GM23338 (cell line): ENCODE results near the gene DYSF. TPM values are rescaled to one million over a fixed set of nuclear protein-coding genes. Genes with fewer than 3 reads are reported as not detected.

ENCODE experiments used
- ATAC-seq: fragments of 200-7000 bp; cut with Tn5 transposase; 3 replicates; pipeline ENCODE4 v1.9.1; 2020
- DNase-seq: peaks from one replicate; pipeline ENCODE4 v3.0.0-alpha.2; 2015; ENCODE audit warnings: low spot score
- H2AFZ ChIP-seq: fragments of 200-600 bp; sonication (generic); 2 replicates; pipeline ENCODE4 v1.8.0; 2016; ENCODE audit warnings: antibody characterized with exemption, mild to moderate bottlenecking, moderate library complexity
- H3F3A ChIP-seq: fragments of 200-600 bp; sonication (generic); replicated peaks from 2 replicates; pipeline ENCODE4 v1.8.0; 2017; ENCODE audit warnings: antibody characterized with exemption, mixed run types, low read depth
- H3K27ac ChIP-seq: fragments of 200-600 bp; sonication (generic); 2 replicates; pipeline ENCODE4 v1.6.1; 2016; ENCODE audit warnings: low read depth
- H3K27me3 ChIP-seq: fragments of 200-600 bp; sonication (generic); 2 replicates; pipeline ENCODE4 v1.8.0; 2016; ENCODE audit warnings: mild to moderate bottlenecking, mixed run types, moderate library complexity; ENCODE audit not compliant: insufficient read depth
- H3K36me3 ChIP-seq: fragments of 200-600 bp; sonication (generic); 2 replicates; pipeline ENCODE4 v1.8.0; 2016; ENCODE audit warnings: mild to moderate bottlenecking; ENCODE audit not compliant: insufficient read depth
- H3K4me1 ChIP-seq: fragments of 200-600 bp; sonication (generic); 2 replicates; pipeline ENCODE4 v1.8.0; 2016; ENCODE audit warnings: mild to moderate bottlenecking, moderate library complexity; ENCODE audit not compliant: insufficient read depth
- H3K4me2 ChIP-seq: fragments of 200-600 bp; sonication (generic); 2 replicates; pipeline ENCODE4 v1.7.1; 2017; ENCODE audit warnings: mixed run types
- H3K4me3 ChIP-seq: fragments of 200-600 bp; sonication (generic); 2 replicates; pipeline ENCODE4 v1.6.1; 2016; ENCODE audit warnings: mixed run types
- H3K79me2 ChIP-seq: fragments of 200-600 bp; sonication (generic); replicated peaks from 2 replicates; pipeline ENCODE4 v1.8.0; 2017; ENCODE audit warnings: mild to moderate bottlenecking; ENCODE audit not compliant: insufficient read depth
- H3K9me2 ChIP-seq: fragments of 200-600 bp; sonication (generic); 2 replicates; pipeline ENCODE4 v1.8.0; 2017; ENCODE audit not compliant: insufficient read depth
- H4K20me1 ChIP-seq: fragments of 200-600 bp; sonication (generic); replicated peaks from 2 replicates; pipeline ENCODE4 v1.8.0; 2017; ENCODE audit warnings: mild to moderate bottlenecking; ENCODE audit not compliant: insufficient read depth
- H3K27ac Mint-ChIP-seq: 2 replicates; pipeline ENCODE4 v1.8.0; 2020; ENCODE audit warnings: inconsistent platforms, mild to moderate bottlenecking, moderate library complexity, mixed read lengths
- H3K27me3 Mint-ChIP-seq: 3 replicates; pipeline ENCODE4 v1.8.0; 2022; ENCODE audit warnings: low read depth, mild to moderate bottlenecking, moderate library complexity, mixed read lengths, inconsistent platforms; ENCODE audit not compliant: insufficient read depth, poor library complexity
- H3K36me3 Mint-ChIP-seq: 3 replicates; pipeline ENCODE4 v1.8.0; 2021; ENCODE audit warnings: low read depth, mild to moderate bottlenecking, inconsistent platforms, moderate library complexity, mixed read lengths
- H3K4me1 Mint-ChIP-seq: 3 replicates; pipeline ENCODE4 v1.8.0; 2020; ENCODE audit warnings: mild to moderate bottlenecking, inconsistent platforms, mixed read lengths
- H3K4me3 Mint-ChIP-seq: 3 replicates; pipeline ENCODE4 v1.8.0; 2021; ENCODE audit warnings: moderate library complexity, mild to moderate bottlenecking, inconsistent platforms, mixed read lengths
- H3K9me3 Mint-ChIP-seq: 3 replicates; pipeline ENCODE4 v1.8.0; 2020; ENCODE audit warnings: moderate library complexity, mild to moderate bottlenecking, inconsistent platforms, mixed read lengths
- CREB1 ChIP-seq: fragments of 250-450 bp; sonication (Bioruptor Pico); IDR thresholded peaks from 2 replicates; pipeline ENCODE4 v1.5.0; 2020; ENCODE audit warnings: low read depth, mild to moderate bottlenecking, moderate library complexity
- EZH2 ChIP-seq: fragments of 200-600 bp; sonication (generic); IDR thresholded peaks from one replicate; pipeline ENCODE4 v1.8.0; 2017; ENCODE audit warnings: antibody characterized with exemption, mild to moderate bottlenecking, low read depth; ENCODE audit not compliant: unreplicated experiment
- EZH2phosphoT487 ChIP-seq: fragments of 200-600 bp; sonication (generic); IDR thresholded peaks from one replicate; pipeline ENCODE4 v1.8.1; 2018; ENCODE audit warnings: antibody characterized with exemption; ENCODE audit not compliant: unreplicated experiment
- JUNB ChIP-seq: IDR thresholded peaks from one replicate; pipeline ENCODE4 v1.6.1; 2016; ENCODE audit warnings: antibody characterized with exemption; ENCODE audit not compliant: unreplicated experiment
- NANOG ChIP-seq: IDR thresholded peaks from 2 replicates; pipeline ENCODE4 v1.6.1; 2016; ENCODE audit warnings: antibody characterized with exemption, borderline replicate concordance
- STAT1 ChIP-seq: IDR thresholded peaks from one replicate; pipeline ENCODE4 v1.6.1; 2016; ENCODE audit warnings: antibody characterized with exemption; ENCODE audit not compliant: unreplicated experiment
- ZNF114 ChIP-seq: fragments of 250-450 bp; sonication (Bioruptor Pico); IDR thresholded peaks from 2 replicates; pipeline ENCODE4 v1.5.0; 2020; ENCODE audit warnings: mild to moderate bottlenecking, moderate library complexity
- ZNF462 ChIP-seq: fragments of 250-450 bp; sonication (Bioruptor Pico); IDR thresholded peaks from 2 replicates; pipeline ENCODE4 v1.5.0; 2020; ENCODE audit warnings: mild to moderate bottlenecking, moderate library complexity
- polyA plus RNA-seq: library from polyadenylated mRNA; unstranded; fragments of >200 nt; fragmentation: Nextera tagmentation; extraction: Ambion mirVana; gene quantifications from 2 replicates; pipeline ENCODE4 v1.2.1, GENCODE V29; 2016
- total RNA-seq: library from RNA; depleted of rRNA; stranded (reverse); fragments of >200 nt; shearing (Covaris generic); gene quantifications from 2 replicates; pipeline ENCODE4 v1.2.3, GENCODE V29; 2014

Gene DYSF
- total and polyA plus RNA-seq, 2 experiments from 2014 or later = 7.3 to 21.3 TPM

- no peaks in the 10 kb centered on the region for H3K79me2 ChIP-seq
- no peaks in the 10 kb centered on the region for H3K4me1 ChIP-seq
- H3K27me3 ChIP-seq = no peaks in the 10 kb centered on the region
- Mint-ChIP-seq H3K4me1 (peaks cover 21% of the 10 kb centered on the region), H3K36me3 (no peaks in the 10 kb centered on the region), H3K27me3 (peaks cover 7% of the 10 kb centered on the region), H3K9me3 (no peaks in the 10 kb centered on the region; the same call in 2 of the 3 replicates), H3K4me3 (no peak overlapping the region), H3K27ac (no peak overlapping the region)
- no peaks in the 10 kb centered on the region for H3K9me2 ChIP-seq
- no peaks in the 10 kb centered on the region for H3F3A ChIP-seq
- H3K4me3 ChIP-seq = no peak overlapping the region
- H3K27ac ChIP-seq = no peak overlapping the region
- H4K20me1 ChIP-seq = no peaks in the 10 kb centered on the region
- DNase-seq (no peak), ATAC-seq (peak; percentile 11; the same call in 2 of the 3 replicates)
- TF ChIP-seq ZNF462 = no peak
- no peak for TF ChIP-seq EZH2
- TF ChIP-seq STAT1 = no peak
- TF ChIP-seq EZH2phosphoT487 = no peak
- no peak overlapping the region for H3K4me2 ChIP-seq
- no peak overlapping the region for H2AFZ ChIP-seq
- H3K36me3 ChIP-seq = no peaks in the 10 kb centered on the region
These were observed 109.2 kb downstream of the DYSF start for GRCh38 chr2:71562518-71562917.

- Histone ChIP-seq H3K36me3 (no peaks in the 10 kb centered on the region), H3K4me3 (no peak overlapping the region), H3K27ac (no peak overlapping the region), H3K9me2 (no peaks in the 10 kb centered on the region), H3K4me2 (no peak overlapping the region), H3K79me2 (no peaks in the 10 kb centered on the region), H4K20me1 (no peaks in the 10 kb centered on the region), H3F3A (no peaks in the 10 kb centered on the region), H2AFZ (no peak overlapping the region), H3K27me3 (no peaks in the 10 kb centered on the region), H3K4me1 (no peaks in the 10 kb centered on the region)
- DNase-seq (no peak), ATAC-seq (no peak)
- Mint-ChIP-seq H3K27me3 (peaks cover 7% of the 10 kb centered on the region), H3K36me3 (no peaks in the 10 kb centered on the region), H3K4me3 (no peak overlapping the region), H3K4me1 (peaks cover 17% of the 10 kb centered on the region), H3K27ac (0 out of 2 replicates have a peak overlapping the region, but pooled peaks have one; percentile 59), H3K9me3 (no peaks in the 10 kb centered on the region; the same call in 2 of the 3 replicates)
- TF ChIP-seq CREB1 (CRISPR knock-in tag) (no peak), ZNF462 (no peak), JUNB (no peak), NANOG (no peak), ZNF114 (CRISPR knock-in tag) (no peak)
These were observed 110.5 kb downstream of the DYSF start for GRCh38 chr2:71563872-71564271.
